Non-pigmented ciliary epithelial cell (primary cell): ENCODE data around the gene CAMSAP1.

Experiments
- DNase-seq: peaks from one replicate; pipeline ENCODE4 v3.0.0-alpha.2; 2010; ENCODE audit warnings: low read depth

Gene CAMSAP1

GRCh38 chr9:135941288-135941995 lies 34.1 kb upstream of the CAMSAP1 start:
- no peak for DNase-seq

GRCh38 chr9:135939351-135940265 lies 32.3 kb upstream of the CAMSAP1 start:
- no peak for DNase-seq

- no peak for DNase-seq
These were observed 30.5 kb upstream of the CAMSAP1 start for GRCh38 chr9:135937521-135938489.

- no peak for DNase-seq
These were observed 25.8 kb upstream of the CAMSAP1 start for GRCh38 chr9:135933114-135933513.

- no peak for DNase-seq
These were observed 25.3 kb upstream of the CAMSAP1 start for GRCh38 chr9:135932656-135933055.

GRCh38 chr9:135931349-135931820 lies 24.0 kb upstream of the CAMSAP1 start:
- no peak for DNase-seq

GRCh38 chr9:135930446-135931345 lies 23.4 kb upstream of the CAMSAP1 start:
- no peak for DNase-seq

GRCh38 chr9:135929656-135930445 lies 22.5 kb upstream of the CAMSAP1 start:
- no peak for DNase-seq

GRCh38 chr9:135928731-135929655 lies 21.6 kb upstream of the CAMSAP1 start:
- DNase-seq: no peak

- DNase-seq: no peak
These were observed 20.9 kb upstream of the CAMSAP1 start for GRCh38 chr9:135928074-135928730.

- no peak for DNase-seq
These were observed 20.1 kb upstream of the CAMSAP1 start for GRCh38 chr9:135927195-135928013.

GRCh38 chr9:135926402-135927194 lies 19.3 kb upstream of the CAMSAP1 start:
- peak; percentile 36 for DNase-seq

- no peak for DNase-seq
These were observed 18.3 kb upstream of the CAMSAP1 start for GRCh38 chr9:135925496-135926133.

GRCh38 chr9:135924628-135925338 lies 17.4 kb upstream of the CAMSAP1 start:
- DNase-seq: no peak

- DNase-seq: no peak
These were observed 16.2 kb upstream of the CAMSAP1 start for GRCh38 chr9:135923508-135923907.
